ENCODE results near the gene ABCA5.

The ABCA5 gene

GRCh38 chr17:69367298-69367697 lies 40.4 kb upstream of the ABCA5 start:
- DNase-seq (ENCODE audit: low read depth in 1 of 2, low spot score in 1 of 2): no peak
- Histone ChIP-seq H3K27ac (replicated peaks) (no peak overlapping the region), H3K4me3 (replicated peaks; ENCODE audit: insufficient read depth, low read length) (no peak overlapping the region), H3K27me3 (ENCODE audit: insufficient read depth, poor library complexity, severe bottlenecking) (no peaks in the 10 kb centered on the region)
- TF ChIP-seq REST (IDR thresholded peaks at IDR 0.05; ENCODE audit: insufficient replicate concordance, low read depth) (no peak), SPI1 (IDR thresholded peaks at IDR 0.05; ENCODE audit: borderline replicate concordance, low read depth) (no peak), POLR2AphosphoS5 (IDR thresholded peaks at IDR 0.05; ENCODE audit: low read depth) (no peak), CTCF (IDR thresholded peaks at IDR 0.05; ENCODE audit: insufficient read depth, low read length) (no peak), GABPA (IDR thresholded peaks at IDR 0.05; ENCODE audit: low read depth) (no peak)

GRCh38 chr17:69363488-69364210 lies 36.7 kb upstream of the ABCA5 start:
- no peak for DNase-seq (ENCODE audit: low read depth in 1 of 2, low spot score in 1 of 2)

More at GRCh38 chr17:69363488-69364210, 36.7 kb upstream of the ABCA5 start:
- no peak overlapping the region for H3K27ac ChIP-seq (replicated peaks)
- H3K4me3 ChIP-seq (replicated peaks; ENCODE audit: insufficient read depth, low read length): no peak overlapping the region
- no peaks in the 10 kb centered on the region for H3K27me3 ChIP-seq (ENCODE audit: insufficient read depth, poor library complexity, severe bottlenecking)
- TF ChIP-seq CTCF (IDR thresholded peaks at IDR 0.05; ENCODE audit: insufficient read depth, low read length) (no peak), POLR2AphosphoS5 (IDR thresholded peaks at IDR 0.05; ENCODE audit: low read depth) (no peak), REST (IDR thresholded peaks at IDR 0.05; ENCODE audit: insufficient replicate concordance, low read depth) (no peak), SPI1 (IDR thresholded peaks at IDR 0.05; ENCODE audit: borderline replicate concordance, low read depth) (no peak), GABPA (IDR thresholded peaks at IDR 0.05; ENCODE audit: low read depth) (no peak)

Data from HL-60 (cell line).